ENCODE results near the gene ADGRA1. TPM values are rescaled to one million over a fixed set of nuclear protein-coding genes. Genes with fewer than 3 reads are reported as not detected.
"Not testable (repeated sequence)": the region's sequence is repeated elsewhere in the genome, so short reads cannot be mapped to it uniquely, and the experiment has no call there.

The ADGRA1 gene
- total RNA-seq, 2 experiments from 2014 or later = not detected

DNA sequence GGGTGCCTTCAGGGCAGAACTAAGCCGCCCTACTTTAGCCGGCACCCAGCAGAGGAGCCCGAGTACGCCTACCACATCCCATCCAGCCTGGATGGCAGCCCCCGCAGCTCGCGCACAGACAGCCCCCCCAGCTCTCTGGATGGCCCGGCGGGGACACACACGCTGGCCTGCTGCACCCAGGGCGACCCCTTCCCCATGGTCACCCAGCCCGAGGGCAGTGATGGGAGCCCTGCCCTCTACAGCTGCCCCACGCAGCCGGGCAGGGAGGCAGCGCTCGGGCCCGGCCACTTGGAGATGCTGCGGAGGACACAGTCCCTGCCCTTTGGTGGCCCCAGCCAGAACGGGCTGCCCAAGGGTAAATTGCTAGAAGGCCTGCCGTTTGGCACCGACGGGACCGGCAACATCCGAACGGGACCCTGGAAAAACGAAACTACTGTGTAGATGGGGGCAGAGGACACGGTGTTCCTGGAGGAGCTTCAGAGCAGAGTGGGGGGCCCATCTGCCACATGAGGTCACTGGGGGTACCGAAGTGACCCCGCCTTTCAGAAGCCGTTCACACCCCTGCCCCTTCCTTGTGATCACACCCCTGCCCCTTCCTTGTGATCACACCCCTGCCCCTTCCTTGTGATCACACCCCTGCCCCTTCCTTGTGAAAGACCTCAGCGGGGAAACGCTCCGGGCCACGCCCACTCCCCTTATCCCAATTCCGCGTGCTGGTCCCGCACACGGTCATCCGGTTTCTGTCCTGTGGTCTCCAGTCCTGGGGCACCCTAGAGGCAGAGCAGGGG lies 41.5 kb downstream of the ADGRA1 start:
- CTCF ChIA-PET = no interaction called here
- no peak for DNase-seq
- no peak overlapping the region for H3K4me3 Mint-ChIP-seq
- no peak overlapping the region for H3K27ac Mint-ChIP-seq
- H3K9me3 Mint-ChIP-seq = no peaks in the 10 kb centered on the region
- H3K4me1 Mint-ChIP-seq = no peaks in the 10 kb centered on the region
- POLR2A ChIA-PET = no interaction called here
- peaks cover 2% of the 10 kb centered on the region for H3K27me3 Mint-ChIP-seq
- H3K36me3 Mint-ChIP-seq (ENCODE audit: low read depth) = no peaks in the 10 kb centered on the region

GRCh38 chr10:133129859-133130495 lies 42.3 kb downstream of the ADGRA1 start:
- Mint-ChIP-seq H3K36me3 (ENCODE audit: low read depth) (no peaks in the 10 kb centered on the region), H3K4me1 (no peaks in the 10 kb centered on the region), H3K27me3 (peaks cover under 1% of the 10 kb centered on the region), H3K9me3 (no peaks in the 10 kb centered on the region), H3K4me3 (no peak overlapping the region), H3K27ac (no peak overlapping the region)
- no peak for DNase-seq
- ChIA-PET POLR2A (no interaction called here), CTCF (no interaction called here)

DNA sequence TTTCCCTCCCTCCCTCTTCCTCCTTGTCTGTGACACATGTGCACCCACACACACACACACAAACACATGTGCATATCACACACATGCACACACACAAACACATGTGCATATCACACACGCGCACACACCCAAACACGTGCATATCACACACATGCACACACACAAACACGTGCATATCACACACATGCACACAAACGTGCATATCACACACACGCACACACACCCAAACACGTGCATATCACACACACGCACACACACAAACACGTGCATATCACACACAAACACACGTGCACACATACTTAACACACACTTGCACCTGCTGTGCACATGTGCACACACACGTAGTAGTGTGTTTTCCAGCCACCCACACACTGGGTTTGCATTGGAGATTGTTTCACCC lies 42.9 kb downstream of the ADGRA1 start:
- Mint-ChIP-seq H3K4me1 (no peaks in the 10 kb centered on the region), H3K9me3 (no peaks in the 10 kb centered on the region), H3K27me3 (no peaks in the 10 kb centered on the region), H3K27ac (no peak overlapping the region), H3K36me3 (ENCODE audit: low read depth) (no peaks in the 10 kb centered on the region), H3K4me3 (no peak overlapping the region)
- ChIA-PET POLR2A (no interaction called here), CTCF (no interaction called here)
- no peak for DNase-seq

GRCh38 chr10:133131053-133131452 lies 43.3 kb downstream of the ADGRA1 start:
- CTCF ChIA-PET = no interaction called here
- H3K4me3 Mint-ChIP-seq = no peak overlapping the region

GRCh38 chr10:133131734-133132472 lies 44.2 kb downstream of the ADGRA1 start:
- CTCF ChIA-PET = no interaction called here
- POLR2A ChIA-PET = no interaction called here
- H3K27ac Mint-ChIP-seq = no peak overlapping the region
- no peak for DNase-seq
- H3K9me3 Mint-ChIP-seq = no peaks in the 10 kb centered on the region
- H3K4me3 Mint-ChIP-seq = no peak overlapping the region
- H3K36me3 Mint-ChIP-seq (ENCODE audit: low read depth) = no peaks in the 10 kb centered on the region
- no peaks in the 10 kb centered on the region for H3K27me3 Mint-ChIP-seq
- H3K4me1 Mint-ChIP-seq = no peaks in the 10 kb centered on the region

More at GRCh38 chr10:133131053-133131452, 43.3 kb downstream of the ADGRA1 start:
- Mint-ChIP-seq H3K4me1 (no peaks in the 10 kb centered on the region), H3K36me3 (ENCODE audit: low read depth) (no peaks in the 10 kb centered on the region), H3K9me3 (no peaks in the 10 kb centered on the region), H3K27me3 (no peaks in the 10 kb centered on the region), H3K27ac (no peak overlapping the region)
- POLR2A ChIA-PET = no interaction called here
- no peak for DNase-seq

DNA sequence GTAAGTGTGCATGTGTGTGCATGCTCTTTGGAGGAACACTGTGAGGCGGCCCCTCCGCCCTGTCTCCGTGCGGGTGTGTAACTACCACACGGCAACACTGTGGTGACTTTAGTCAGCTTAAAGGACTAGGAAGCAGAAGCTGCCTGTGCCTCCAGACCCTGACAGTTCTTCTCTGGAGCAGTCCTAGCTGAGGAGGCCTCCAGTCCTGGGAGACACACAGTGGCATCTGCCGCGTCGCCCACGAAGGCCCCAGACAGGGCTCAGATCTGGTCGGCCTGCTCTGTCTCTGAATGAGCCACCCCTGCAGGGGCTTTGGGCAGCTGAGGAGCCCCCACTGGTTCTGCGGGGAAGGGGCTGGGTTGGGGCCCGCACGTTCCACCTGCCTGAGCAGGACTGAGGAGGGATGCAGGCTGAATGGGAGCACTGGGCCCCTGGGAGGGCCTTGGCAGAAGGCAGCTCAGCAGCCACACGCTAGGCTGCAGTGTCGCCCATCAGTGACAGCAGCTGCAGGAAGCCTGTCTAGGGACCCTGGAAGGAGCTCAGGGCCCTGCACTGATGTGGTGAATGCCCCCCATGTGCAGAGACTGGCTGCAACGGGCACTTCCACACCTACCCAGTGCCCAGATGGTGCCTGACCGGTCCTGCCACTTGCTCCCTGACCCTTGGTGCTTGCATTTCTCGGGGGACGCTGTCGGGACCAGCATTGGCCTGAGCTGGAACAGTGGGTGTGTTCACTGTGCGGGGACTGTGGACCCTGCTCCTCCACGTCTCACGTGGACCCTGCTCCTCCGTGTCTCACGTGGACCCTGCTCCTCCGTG lies 45.0 kb downstream of the ADGRA1 start:
- CTCF ChIA-PET = no interaction called here
- no peaks in the 10 kb centered on the region for H3K27me3 Mint-ChIP-seq
- no peak for DNase-seq
- H3K4me1 Mint-ChIP-seq = no peaks in the 10 kb centered on the region
- POLR2A ChIA-PET = no interaction called here
- H3K27ac Mint-ChIP-seq = no peak overlapping the region
- no peaks in the 10 kb centered on the region for H3K36me3 Mint-ChIP-seq (ENCODE audit: low read depth)
- H3K4me3 Mint-ChIP-seq = no peak overlapping the region
- H3K9me3 Mint-ChIP-seq = no peaks in the 10 kb centered on the region

- Mint-ChIP-seq H3K36me3 (ENCODE audit: low read depth) (no peaks in the 10 kb centered on the region), H3K4me3 (no peak overlapping the region), H3K9me3 (no peaks in the 10 kb centered on the region), H3K27ac (no peak overlapping the region), H3K27me3 (no peaks in the 10 kb centered on the region), H3K4me1 (no peaks in the 10 kb centered on the region)
- CTCF ChIA-PET = no interaction called here
- POLR2A ChIA-PET = no interaction called here
- no peak for DNase-seq
Measured at GRCh38 chr10:133133471-133134231, 45.9 kb downstream of the ADGRA1 start.

DNA sequence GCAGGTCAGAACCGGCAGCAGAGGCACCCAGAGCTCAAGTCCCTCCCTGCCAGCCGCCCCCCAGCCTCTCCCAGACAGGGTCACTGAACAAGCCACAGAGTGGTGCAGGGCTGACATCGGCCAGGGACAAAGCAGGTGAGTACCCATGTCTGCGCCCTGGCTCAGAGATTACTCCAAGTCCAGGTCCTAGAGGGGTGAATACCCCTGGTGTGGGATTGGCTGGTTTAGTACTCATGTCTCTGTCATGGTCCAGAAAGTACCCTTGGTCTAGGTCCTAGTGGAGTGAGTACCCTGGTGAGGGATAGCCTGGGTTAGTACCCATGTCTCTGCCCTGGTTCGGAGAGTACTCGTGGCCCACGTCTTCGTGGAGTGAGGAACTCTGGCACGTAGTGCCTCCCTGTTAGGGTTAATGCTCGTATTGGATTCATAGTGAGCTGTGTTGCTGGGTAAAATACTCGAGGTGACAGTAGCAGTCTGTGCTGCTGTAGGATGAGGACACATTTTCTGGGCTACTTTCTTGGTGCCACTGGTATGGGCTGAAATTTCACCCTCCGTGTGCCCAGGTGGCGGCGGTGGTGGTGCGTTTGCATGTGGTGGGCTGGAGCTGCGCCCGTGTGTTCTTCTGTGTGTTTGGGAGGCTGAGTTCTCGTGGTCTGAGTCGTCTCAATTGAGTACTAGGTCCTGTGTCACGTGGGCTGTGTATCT lies 46.8 kb downstream of the ADGRA1 start:
- ChIA-PET POLR2A (no interaction called here), CTCF (no interaction called here)
- H3K27ac Mint-ChIP-seq = no peak overlapping the region
- no peaks in the 10 kb centered on the region for H3K9me3 Mint-ChIP-seq
- no peaks in the 10 kb centered on the region for H3K4me1 Mint-ChIP-seq
- no peaks in the 10 kb centered on the region for H3K27me3 Mint-ChIP-seq
- H3K36me3 Mint-ChIP-seq (ENCODE audit: low read depth) = no peaks in the 10 kb centered on the region
- no peak for DNase-seq
- H3K4me3 Mint-ChIP-seq = no peak overlapping the region

GRCh38 chr10:133135116-133135465 lies 47.4 kb downstream of the ADGRA1 start:
- H3K27me3 Mint-ChIP-seq = no peaks in the 10 kb centered on the region
- POLR2A ChIA-PET = no interaction called here
- no peaks in the 10 kb centered on the region for H3K4me1 Mint-ChIP-seq
- no peaks in the 10 kb centered on the region for H3K36me3 Mint-ChIP-seq (ENCODE audit: low read depth)
- CTCF ChIA-PET = no interaction called here
- DNase-seq = no peak
- no peak overlapping the region for H3K4me3 Mint-ChIP-seq
- no peaks in the 10 kb centered on the region for H3K9me3 Mint-ChIP-seq
- no peak overlapping the region for H3K27ac Mint-ChIP-seq

DNA sequence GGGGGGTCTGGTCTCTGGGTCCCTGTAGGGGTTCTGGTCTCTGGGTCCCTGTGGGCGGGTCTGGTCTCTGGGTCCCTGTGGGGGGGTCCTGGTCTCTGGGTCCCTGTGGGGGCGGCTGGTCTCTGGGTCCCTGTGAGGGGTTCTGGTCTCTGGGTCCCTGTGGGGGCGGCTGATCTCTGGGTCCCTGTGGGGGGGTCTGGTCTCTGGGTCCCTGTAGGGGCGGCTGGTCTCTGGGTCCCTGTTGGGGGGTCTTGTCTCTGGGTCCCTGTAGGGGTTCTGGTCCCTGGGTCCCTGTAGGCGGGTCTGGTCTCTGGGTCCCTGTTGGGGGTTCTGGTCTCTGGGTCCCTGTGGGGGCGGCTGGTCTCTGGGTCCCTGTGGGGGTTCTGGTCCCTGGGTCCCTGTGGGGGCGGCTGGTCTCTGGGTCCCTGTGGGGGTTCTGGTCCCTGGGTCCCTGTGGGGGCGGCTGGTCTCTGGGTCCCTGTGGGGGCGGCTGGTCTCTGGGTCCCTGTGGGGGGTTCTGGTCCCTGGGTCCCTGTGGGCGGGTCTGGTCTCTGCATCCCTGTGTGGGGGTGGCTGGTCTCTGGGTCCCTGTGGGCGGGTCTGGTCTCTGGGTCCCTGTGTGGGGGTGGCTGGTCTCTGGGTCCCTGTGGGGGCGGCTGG lies 49.9 kb downstream of the ADGRA1 start:
- H3K4me1 Mint-ChIP-seq; DNase-seq; H3K36me3 Mint-ChIP-seq (ENCODE audit: low read depth); H3K27me3 Mint-ChIP-seq; H3K9me3 Mint-ChIP-seq; H3K4me3 Mint-ChIP-seq; H3K27ac Mint-ChIP-seq; POLR2A ChIA-PET; CTCF ChIA-PET: not testable (repeated sequence)

- H3K36me3 Mint-ChIP-seq (ENCODE audit: low read depth) = no peaks in the 10 kb centered on the region
- POLR2A ChIA-PET = no interaction called here
- DNase-seq = no peak
- H3K27ac Mint-ChIP-seq = peak overlapping the region; percentile 9
- no peak overlapping the region for H3K4me3 Mint-ChIP-seq
- CTCF ChIA-PET = no interaction called here
- H3K27me3 Mint-ChIP-seq = no peaks in the 10 kb centered on the region
- peaks cover 5% of the 10 kb centered on the region for H3K4me1 Mint-ChIP-seq
- H3K9me3 Mint-ChIP-seq = no peaks in the 10 kb centered on the region
Measured at GRCh38 chr10:133139551-133140065, 51.9 kb downstream of the ADGRA1 start.

Data from activated CD4-positive, alpha-beta T cell treated with anti-CD3 and anti-CD28 coated beads, Interleukin-2, amount 10 ng/mL, durations not matched to agents 7 days and 5 days (primary cell).